IMR-90 (cell line): ENCODE data around the gene TGFBR2.

Experiments used
- CTCF ChIP-seq: conservative IDR thresholded peaks from 2 replicates; pipeline ENCODE4 v1.5.1; 2012; ENCODE audit warnings: mild to moderate bottlenecking, low read depth, low read length, improper control_type of control experiment
- RAD21 ChIP-seq: IDR thresholded peaks from 2 replicates; pipeline ENCODE4 v1.6.1; 2012; ENCODE audit warnings: low read length, improper control_type of control experiment

- TF ChIP-seq CTCF: no peak
- no peak for TF ChIP-seq RAD21
Observed at GRCh38 chr3:30665539-30665938, 59.1 kb downstream of the TGFBR2 start.
